Mesenchymal stem cell (in vitro differentiated cells and primary cell): ENCODE data around the gene ACBD4.
"Not testable (repeated sequence)": the region's sequence is repeated elsewhere in the genome, so short reads cannot be mapped to it uniquely, and the experiment has no call there.

ENCODE experiments used
- DNase-seq: peaks from one replicate; pipeline ENCODE4 v3.0.0-alpha.2; 2013
- H2AFZ ChIP-seq: one replicate; pipeline ENCODE4 v1.6.1; 2013; ENCODE audit warnings: low read depth, mild to moderate bottlenecking, control low read depth, inconsistent platforms, low read length, moderate library complexity
- H2AK5ac ChIP-seq: 2 replicates; pipeline ENCODE4 v1.6.1; 2013; ENCODE audit warnings: low read length, moderate library complexity, mild to moderate bottlenecking, inconsistent platforms; ENCODE audit not compliant: severe bottlenecking
- H2BK120ac ChIP-seq: one replicate; pipeline ENCODE4 v1.6.1; 2013; ENCODE audit warnings: low read depth, mild to moderate bottlenecking, inconsistent platforms, low read length, moderate library complexity
- H2BK12ac ChIP-seq, 2 experiments: one replicate each; pipeline ENCODE4 v1.6.1; 2013; ENCODE audit warnings: inconsistent platforms in 2 of 2, low read length in 2 of 2, mild to moderate bottlenecking in 2 of 2, moderate library complexity in 2 of 2, control low read depth in 1 of 2
- H2BK15ac ChIP-seq: one replicate; pipeline ENCODE4 v1.6.1; 2013; ENCODE audit warnings: mild to moderate bottlenecking, low read depth, inconsistent platforms; ENCODE audit not compliant: poor library complexity, severe bottlenecking
- H2BK5ac ChIP-seq: 2 replicates; pipeline ENCODE4 v1.6.1; 2013; ENCODE audit warnings: low read depth, mild to moderate bottlenecking, low read length, control low read depth, inconsistent platforms; ENCODE audit not compliant: poor library complexity, severe bottlenecking
- H3K14ac ChIP-seq, 2 experiments: one replicate each; pipeline ENCODE4 v1.6.1; 2013; ENCODE audit warnings: inconsistent platforms in 2 of 2, low read length in 2 of 2, control low read depth in 1 of 2, mild to moderate bottlenecking in 1 of 2, moderate library complexity in 1 of 2
- H3K18ac ChIP-seq, 2 experiments: one replicate each; pipeline ENCODE4 v1.6.1; 2013; ENCODE audit warnings: inconsistent platforms in 2 of 2, low read length in 2 of 2, control low read depth in 1 of 2, low read depth in 1 of 2, mild to moderate bottlenecking in 1 of 2
- H3K23ac ChIP-seq, 2 experiments: one replicate each; pipeline ENCODE4 v1.6.1; 2013; ENCODE audit warnings: inconsistent platforms in 2 of 2, low read length in 2 of 2, mild to moderate bottlenecking in 2 of 2, moderate library complexity in 2 of 2, control low read depth in 1 of 2
- H3K27ac ChIP-seq: 2 replicates; pipeline ENCODE4 v1.5.1; 2013; ENCODE audit warnings: mild to moderate bottlenecking, moderate library complexity, low read length, control low read depth, inconsistent platforms; ENCODE audit not compliant: poor library complexity, severe bottlenecking
- H3K27me3 ChIP-seq, 2 experiments: 2 replicates each; pipeline versions ENCODE4 v1.6.1 to v1.7.0; 2013; ENCODE audit warnings: low read length in 2 of 2, mild to moderate bottlenecking in 2 of 2, moderate library complexity in 2 of 2, control low read depth in 1 of 2, inconsistent platforms in 1 of 2; ENCODE audit not compliant: control insufficient read depth in 1 of 2, insufficient read depth in 1 of 2
- H3K36me3 ChIP-seq, 2 experiments: 2 replicates each; pipeline versions ENCODE4 v1.6.1 to v1.7.0; 2013; ENCODE audit warnings: low read length in 2 of 2, control low read depth in 1 of 2, inconsistent platforms in 1 of 2, low read depth in 1 of 2, mild to moderate bottlenecking in 1 of 2; ENCODE audit not compliant: insufficient read depth in 2 of 2, control insufficient read depth in 1 of 2
- H3K4ac ChIP-seq, 2 experiments: one replicate each; pipeline ENCODE4 v1.6.1; 2013; ENCODE audit warnings: inconsistent platforms in 2 of 2, low read length in 2 of 2, mild to moderate bottlenecking in 2 of 2, moderate library complexity in 2 of 2, control low read depth in 1 of 2, low read depth in 1 of 2
- H3K4me1 ChIP-seq: 2 replicates; pipeline ENCODE4 v1.6.1; 2013; ENCODE audit warnings: low read depth, low read length, control low read depth; ENCODE audit not compliant: control insufficient read depth, insufficient read depth
- H3K4me2 ChIP-seq: 2 replicates; pipeline ENCODE4 v1.6.1; 2013; ENCODE audit warnings: low read length, mild to moderate bottlenecking, inconsistent platforms; ENCODE audit not compliant: poor library complexity, severe bottlenecking
- H3K4me3 ChIP-seq, 2 experiments: 2 replicates each; pipeline versions ENCODE4 v1.5.1 to v1.7.0; 2013; ENCODE audit warnings: low read length in 2 of 2, mild to moderate bottlenecking in 2 of 2, control low read depth in 1 of 2, low read depth in 1 of 2; ENCODE audit not compliant: insufficient read depth in 1 of 2
- H3K79me1 ChIP-seq: replicated peaks from 2 replicates; pipeline ENCODE4 v1.6.1; 2013; ENCODE audit warnings: mild to moderate bottlenecking, control low read depth, low read length, inconsistent platforms; ENCODE audit not compliant: poor library complexity, severe bottlenecking
- H3K9ac ChIP-seq: 2 replicates; pipeline ENCODE4 v1.7.0; 2013; ENCODE audit warnings: mild to moderate bottlenecking, low read length, moderate library complexity
- H3K9me3 ChIP-seq: 2 replicates; pipeline ENCODE4 v1.7.0; 2013; ENCODE audit warnings: mild to moderate bottlenecking, low read length; ENCODE audit not compliant: control insufficient read depth
- H4K8ac ChIP-seq: one replicate; pipeline ENCODE4 v1.6.1; 2013; ENCODE audit warnings: inconsistent platforms, mild to moderate bottlenecking, low read length, moderate library complexity
- H4K91ac ChIP-seq: one replicate; pipeline ENCODE4 v1.6.1; 2013; ENCODE audit warnings: mild to moderate bottlenecking, low read length, inconsistent platforms
- WGBS: methylation state at CpG from one replicate; pipeline ENCODE4 v1.1.7; 2013; ENCODE audit warnings: mixed read lengths; 5-methylcytosine and 5-hydroxymethylcytosine counted together

Gene ACBD4

GRCh38 chr17:45124797-45125122 is 10.7 kb upstream of the ACBD4 start:
- 73% methylated on average over 5 of the region's 5 CpGs for WGBS
- H3K4me2 ChIP-seq, H2BK5ac ChIP-seq, H2AFZ ChIP-seq, DNase-seq, H3K27me3 ChIP-seq, H3K9me3 ChIP-seq: not testable (repeated sequence)
- H3K27ac ChIP-seq: peak overlapping the region; percentile 86
- H3K23ac ChIP-seq: peak overlapping the region in 1 of 2 experiments; percentile 60
- H2BK15ac ChIP-seq: peak overlapping the region; percentile 30
- peak overlapping the region; percentile 85 to 93 for H3K4ac ChIP-seq
- H2BK120ac ChIP-seq: peak overlapping the region; percentile 94
- peak overlapping the region; percentile 99 for H2AK5ac ChIP-seq
- H4K91ac ChIP-seq: peak overlapping the region; percentile 94
- H3K36me3 ChIP-seq: peaks cover under 1 to 29% of the 10 kb centered on the region in 2 experiments
- H3K4me3 ChIP-seq: peak overlapping the region in 1 of 2 experiments; percentile 29
- peak overlapping the region in 1 of 2 experiments; percentile 63 for H3K14ac ChIP-seq
- H4K8ac ChIP-seq: peak overlapping the region; percentile 82
- peaks cover 44% of the 10 kb centered on the region for H3K4me1 ChIP-seq
- peaks cover 25% of the 10 kb centered on the region for H3K79me1 ChIP-seq
- H3K18ac ChIP-seq: peak overlapping the region; percentile 91 to 94
- peak overlapping the region; percentile 73 for H3K9ac ChIP-seq
- H2BK12ac ChIP-seq: peak overlapping the region; percentile 95 to 97

GRCh38 chr17:45125509-45125908 is 10.0 kb upstream of the ACBD4 start:
- H3K9me3 ChIP-seq: no peaks in the 10 kb centered on the region
- no peak overlapping the region for H2BK5ac ChIP-seq
- DNase-seq: no peak
- H2AFZ ChIP-seq: no peak overlapping the region
- peaks cover 50% of the 10 kb centered on the region for H3K4me1 ChIP-seq
- H3K27me3 ChIP-seq: no peaks in the 10 kb centered on the region
- H3K36me3 ChIP-seq: peaks cover 0 to 25% of the 10 kb centered on the region in 2 experiments
- H3K9ac ChIP-seq: no peak overlapping the region
- H3K4me3 ChIP-seq: no peak overlapping the region
- no peak overlapping the region for H4K91ac ChIP-seq
- H3K79me1 ChIP-seq: peaks cover 21% of the 10 kb centered on the region
- H3K4me2 ChIP-seq: no peak overlapping the region
- H4K8ac ChIP-seq: no peak overlapping the region
- peak overlapping the region; percentile 63 for H2AK5ac ChIP-seq
- no peak overlapping the region for H2BK15ac ChIP-seq
- no peak overlapping the region for H3K27ac ChIP-seq
- H3K18ac ChIP-seq: no peak overlapping the region
- peak overlapping the region in 1 of 2 experiments; percentile 56 for H2BK12ac ChIP-seq
- H2BK120ac ChIP-seq: no peak overlapping the region
- WGBS: 96% methylated on average over 6 of the region's 8 CpGs
- H3K4ac ChIP-seq: no peak overlapping the region
- no peak overlapping the region for H3K23ac ChIP-seq
- H3K14ac ChIP-seq: no peak overlapping the region

DNA sequence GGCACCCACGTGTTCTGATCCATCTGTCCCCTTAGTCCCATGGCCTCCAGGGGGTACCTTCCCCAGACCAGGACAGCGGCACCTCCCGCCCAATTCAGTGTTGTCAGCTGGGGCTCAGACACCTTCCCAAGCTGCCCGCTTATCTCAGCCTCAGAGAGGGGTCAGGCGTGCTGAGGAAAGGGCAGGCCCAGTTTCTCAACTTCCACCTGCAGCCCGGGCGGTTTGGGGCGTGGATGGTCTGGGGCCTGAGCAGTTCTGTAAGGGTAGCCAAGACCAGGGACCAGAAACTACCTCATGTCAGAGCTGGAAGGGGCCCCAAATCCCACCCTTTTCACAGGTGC is 8.3 kb upstream of the ACBD4 start:
- H3K4me2 ChIP-seq: peak overlapping the region; percentile 1
- H3K79me1 ChIP-seq: peaks cover 21% of the 10 kb centered on the region
- peak overlapping the region; percentile 98 for H2AK5ac ChIP-seq
- no peaks in the 10 kb centered on the region for H3K27me3 ChIP-seq
- H2AFZ ChIP-seq: no peak overlapping the region
- peak overlapping the region in 1 of 2 experiments; percentile 89 for H3K14ac ChIP-seq
- 93% methylated on average over 8 of the region's 8 CpGs for WGBS
- peak overlapping the region in 1 of 2 experiments; percentile 70 for H3K4ac ChIP-seq
- H2BK5ac ChIP-seq: peak overlapping the region; percentile 21
- no peak overlapping the region for H2BK120ac ChIP-seq
- H2BK12ac ChIP-seq: peak overlapping the region; percentile 29 to 31
- no peak for DNase-seq
- peaks cover 62% of the 10 kb centered on the region for H3K4me1 ChIP-seq
- peak overlapping the region in 1 of 2 experiments; percentile 27 for H3K23ac ChIP-seq
- peaks cover 0 to 12% of the 10 kb centered on the region in 2 experiments for H3K36me3 ChIP-seq
- H3K27ac ChIP-seq: peak overlapping the region; percentile 93
- H4K91ac ChIP-seq: peak overlapping the region; percentile 99
- H4K8ac ChIP-seq: peak overlapping the region; percentile 95
- no peaks in the 10 kb centered on the region for H3K9me3 ChIP-seq
- H3K18ac ChIP-seq: peak overlapping the region; percentile 15 to 76
- H3K4me3 ChIP-seq: no peak overlapping the region
- peak overlapping the region; percentile 45 for H3K9ac ChIP-seq
- H2BK15ac ChIP-seq: no peak overlapping the region

GRCh38 chr17:45127548-45128300 is 7.8 kb upstream of the ACBD4 start:
- peaks cover 17% of the 10 kb centered on the region for H3K79me1 ChIP-seq
- peak overlapping the region; percentile 99 for H4K91ac ChIP-seq
- peaks cover 0 to 12% of the 10 kb centered on the region in 2 experiments for H3K36me3 ChIP-seq
- DNase-seq: peak; percentile 57
- H3K27ac ChIP-seq: peak overlapping the region; percentile 93
- H3K4ac ChIP-seq: peak overlapping the region; percentile 52 to 98
- H3K14ac ChIP-seq: peak overlapping the region in 1 of 2 experiments; percentile 93
- H3K27me3 ChIP-seq: no peaks in the 10 kb centered on the region
- H2BK12ac ChIP-seq: peak overlapping the region; percentile 29 to 31
- no peak overlapping the region for H2AFZ ChIP-seq
- peak overlapping the region; percentile 100 for H2AK5ac ChIP-seq
- H4K8ac ChIP-seq: peak overlapping the region; percentile 95
- H3K4me1 ChIP-seq: peaks cover 60% of the 10 kb centered on the region
- H2BK15ac ChIP-seq: peak overlapping the region; percentile 6
- peak overlapping the region in 1 of 2 experiments; percentile 27 for H3K23ac ChIP-seq
- peak overlapping the region; percentile 87 for H2BK120ac ChIP-seq
- H3K4me2 ChIP-seq: peak overlapping the region; percentile 2
- WGBS: 53% methylated on average over 14 of the region's 20 CpGs
- H3K9ac ChIP-seq: peak overlapping the region; percentile 45
- H3K9me3 ChIP-seq: no peaks in the 10 kb centered on the region
- H3K4me3 ChIP-seq: peak overlapping the region in 1 of 2 experiments; percentile 49
- peak overlapping the region; percentile 15 to 76 for H3K18ac ChIP-seq
- H2BK5ac ChIP-seq: peak overlapping the region; percentile 90
